ENCODE measurements around the gene FLVCR2.

Gene FLVCR2

GRCh38 chr14:75630695-75631452, 52.5 kb downstream of the FLVCR2 start:
- H3K4me3 Mint-ChIP-seq: no peak overlapping the region
- no peaks in the 10 kb centered on the region for H3K9me3 Mint-ChIP-seq
- no peak for TF ChIP-seq CTCF (IDR thresholded peaks at IDR 0.05)
- peaks cover 14% of the 10 kb centered on the region for H3K27me3 Mint-ChIP-seq (ENCODE audit: low read depth, poor library complexity)
- no peak overlapping the region for H3K27ac Mint-ChIP-seq
- DNase-seq: no peak
- H3K4me1 Mint-ChIP-seq: peaks cover 15% of the 10 kb centered on the region
- no peaks in the 10 kb centered on the region for H3K36me3 Mint-ChIP-seq (ENCODE audit: low read depth)

GRCh38 chr14:75631453-75631831, 53.0 kb downstream of the FLVCR2 start:
- H3K4me1 Mint-ChIP-seq: peaks cover 17% of the 10 kb centered on the region
- no peak overlapping the region for H3K4me3 Mint-ChIP-seq
- no peak overlapping the region for H3K27ac Mint-ChIP-seq
- DNase-seq: no peak
- peaks cover 14% of the 10 kb centered on the region for H3K27me3 Mint-ChIP-seq (ENCODE audit: low read depth, poor library complexity)
- no peaks in the 10 kb centered on the region for H3K36me3 Mint-ChIP-seq (ENCODE audit: low read depth)
- H3K9me3 Mint-ChIP-seq: no peaks in the 10 kb centered on the region
- TF ChIP-seq CTCF (IDR thresholded peaks at IDR 0.05): no peak

- TF ChIP-seq CTCF (IDR thresholded peaks at IDR 0.05): no peak
These were observed 56.4 kb downstream of the FLVCR2 start for GRCh38 chr14:75634848-75635247.

GRCh38 chr14:75636100-75636692, 57.8 kb downstream of the FLVCR2 start:
- no peak for TF ChIP-seq CTCF (IDR thresholded peaks at IDR 0.05)
- Mint-ChIP-seq H3K4me3 (no peak overlapping the region), H3K4me1 (peaks cover 13% of the 10 kb centered on the region), H3K27ac (no peak overlapping the region), H3K9me3 (no peaks in the 10 kb centered on the region), H3K27me3 (ENCODE audit: low read depth, poor library complexity) (peaks cover 8% of the 10 kb centered on the region), H3K36me3 (ENCODE audit: low read depth) (no peaks in the 10 kb centered on the region)
- no peak for DNase-seq

More at GRCh38 chr14:75634848-75635247, 56.4 kb downstream of the FLVCR2 start:
- no peaks in the 10 kb centered on the region for H3K9me3 Mint-ChIP-seq
- peaks cover 14% of the 10 kb centered on the region for H3K27me3 Mint-ChIP-seq (ENCODE audit: low read depth, poor library complexity)
- H3K4me1 Mint-ChIP-seq: peaks cover 13% of the 10 kb centered on the region
- H3K27ac Mint-ChIP-seq: no peak overlapping the region
- DNase-seq: no peak
- H3K36me3 Mint-ChIP-seq (ENCODE audit: low read depth): no peaks in the 10 kb centered on the region
- no peak overlapping the region for H3K4me3 Mint-ChIP-seq

GRCh38 chr14:75640876-75641275, 62.5 kb downstream of the FLVCR2 start:
- no peak overlapping the region for H3K4me3 Mint-ChIP-seq
- TF ChIP-seq CTCF (IDR thresholded peaks at IDR 0.05): no peak
- no peaks in the 10 kb centered on the region for H3K36me3 Mint-ChIP-seq (ENCODE audit: low read depth)
- no peak for DNase-seq
- H3K4me1 Mint-ChIP-seq: peaks cover 7% of the 10 kb centered on the region
- no peaks in the 10 kb centered on the region for H3K27me3 Mint-ChIP-seq (ENCODE audit: low read depth, poor library complexity)
- H3K9me3 Mint-ChIP-seq: no peaks in the 10 kb centered on the region
- no peak overlapping the region for H3K27ac Mint-ChIP-seq

GRCh38 chr14:75643985-75644384, 65.6 kb downstream of the FLVCR2 start:
- Mint-ChIP-seq H3K9me3 (no peaks in the 10 kb centered on the region), H3K36me3 (ENCODE audit: low read depth) (peaks cover 6% of the 10 kb centered on the region), H3K4me3 (no peak overlapping the region), H3K27me3 (ENCODE audit: low read depth, poor library complexity) (no peaks in the 10 kb centered on the region), H3K27ac (no peak overlapping the region), H3K4me1 (peaks cover 30% of the 10 kb centered on the region)
- DNase-seq: no peak
- no peak for TF ChIP-seq CTCF (IDR thresholded peaks at IDR 0.05)

Data from nephron progenitor cell (in vitro differentiated cells).